ENCODE data around the gene DYNLL2. TPM values are rescaled to one million over a fixed set of nuclear protein-coding genes. Genes with fewer than 3 reads are reported as not detected.

DYNLL2 gene
- total and polyA plus RNA-seq, 11 donors, result 41.4 to 102 (median 74.0) TPM

DNA sequence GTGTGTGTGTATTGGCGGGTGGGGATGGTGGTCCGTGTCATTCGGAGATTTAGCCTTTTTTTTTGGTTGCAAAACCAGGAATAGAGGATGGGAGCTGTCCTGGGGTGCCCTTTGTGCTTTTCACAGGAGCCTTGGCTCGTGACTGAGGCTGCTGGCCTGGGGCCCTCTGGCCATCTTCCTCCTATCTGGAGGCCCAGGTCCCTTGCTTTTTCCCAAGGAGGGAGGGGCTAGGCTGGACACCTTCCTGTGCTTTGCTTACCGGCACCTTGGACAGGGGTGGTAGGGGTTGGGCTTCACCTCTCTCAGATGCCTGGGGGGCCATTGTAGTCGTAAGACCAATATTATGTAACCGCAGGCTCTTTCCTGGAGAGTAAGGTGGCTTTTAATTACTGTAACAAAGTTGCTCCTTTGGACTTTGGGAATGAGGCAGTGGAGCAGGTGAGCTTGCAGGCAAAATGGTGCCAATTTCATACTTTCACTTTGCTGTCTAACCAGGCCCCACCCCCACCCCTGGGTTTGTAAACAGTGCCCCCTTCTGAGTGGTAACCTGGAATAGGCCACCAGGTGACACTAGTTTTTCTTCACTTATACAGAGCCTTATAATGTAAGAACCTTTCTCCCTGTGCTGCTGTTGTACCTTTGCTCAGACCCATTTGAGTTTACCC, 1.2 kb downstream of the DYNLL2 start:
- Histone ChIP-seq H3K27ac (peak overlapping the region; percentile 53 to 99 (median 97)), H3K36me3 (peaks cover 0 to 43% (median 28%) of the 10 kb centered on the region in 9 donors), H3K4me3 (peak overlapping the region; percentile 68 to 100 (median 98)), H3K27me3 (no peaks in the 10 kb centered on the region), H3K4me1 (peaks cover 5 to 59% (median 40%) of the 10 kb centered on the region in 12 donors), H3K9me3 (no peaks in the 10 kb centered on the region)
- peak in 2 of 4 donors; percentile 18 to 20 for ATAC-seq
- no peak for TF ChIP-seq POLR2A (IDR thresholded peaks at IDR 0.05)
- TF ChIP-seq, protein P1, sequence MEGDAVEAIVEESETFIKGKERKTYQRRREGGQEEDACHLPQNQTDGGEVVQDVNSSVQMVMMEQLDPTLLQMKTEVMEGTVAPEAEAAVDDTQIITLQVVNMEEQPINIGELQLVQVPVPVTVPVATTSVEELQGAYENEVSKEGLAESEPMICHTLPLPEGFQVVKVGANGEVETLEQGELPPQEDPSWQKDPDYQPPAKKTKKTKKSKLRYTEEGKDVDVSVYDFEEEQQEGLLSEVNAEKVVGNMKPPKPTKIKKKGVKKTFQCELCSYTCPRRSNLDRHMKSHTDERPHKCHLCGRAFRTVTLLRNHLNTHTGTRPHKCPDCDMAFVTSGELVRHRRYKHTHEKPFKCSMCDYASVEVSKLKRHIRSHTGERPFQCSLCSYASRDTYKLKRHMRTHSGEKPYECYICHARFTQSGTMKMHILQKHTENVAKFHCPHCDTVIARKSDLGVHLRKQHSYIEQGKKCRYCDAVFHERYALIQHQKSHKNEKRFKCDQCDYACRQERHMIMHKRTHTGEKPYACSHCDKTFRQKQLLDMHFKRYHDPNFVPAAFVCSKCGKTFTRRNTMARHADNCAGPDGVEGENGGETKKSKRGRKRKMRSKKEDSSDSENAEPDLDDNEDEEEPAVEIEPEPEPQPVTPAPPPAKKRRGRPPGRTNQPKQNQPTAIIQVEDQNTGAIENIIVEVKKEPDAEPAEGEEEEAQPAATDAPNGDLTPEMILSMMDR (IDR thresholded peaks at IDR 0.05), result peak in 3 of 12 donors; percentile 11 to 24 (median 17)
- peak in 3 of 5 donors; percentile 31 to 51 (median 44) for DNase-seq
- WGBS, 4 donors, result 1 to 3% (median 1%) methylated on average over 7 of the region's 7 CpGs
- intact Hi-C loops (cut with DNase I), result loop anchor here in 7 of 10 donors (1.0 to 10.0 kb wide), 5 partner anchors 77 to 1110 kb away; partner anchors contain the start of genes MRPS23 (in 6 of the 7), SRSF1 (in 4 of the 7) and SCPEP1 (in 1 of the 7)

DNA sequence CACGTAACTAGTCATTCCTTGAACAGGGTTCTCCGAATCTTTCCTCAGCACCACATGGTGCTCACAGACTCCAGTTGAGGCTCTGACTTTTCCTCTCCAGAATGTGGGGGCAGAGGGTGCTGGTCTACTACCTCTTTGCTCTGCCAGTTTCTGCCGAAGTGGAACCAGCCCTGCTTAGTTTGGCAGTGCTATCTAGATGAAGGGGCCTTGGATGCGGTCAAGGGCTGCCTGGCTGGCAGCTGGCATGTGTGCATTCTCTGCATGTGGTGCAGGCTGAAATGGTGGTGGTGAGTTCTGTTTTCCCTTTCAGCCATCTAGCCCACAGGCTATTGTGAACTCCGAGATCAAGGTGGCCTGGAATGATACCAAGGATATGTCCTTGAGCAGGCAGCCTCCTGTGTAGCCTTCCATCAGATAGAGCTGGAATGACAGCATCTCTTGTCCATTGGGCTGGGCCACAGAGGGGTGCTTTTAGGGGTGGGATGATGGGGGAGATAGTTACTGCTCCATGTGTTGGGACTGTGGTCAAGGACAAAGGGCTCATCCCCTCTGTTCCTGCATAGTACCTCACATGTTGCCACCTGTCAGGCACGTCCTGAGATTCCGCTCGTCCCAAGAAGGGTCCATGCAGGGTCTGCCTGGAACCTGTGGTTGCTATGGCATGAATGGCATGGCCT, 2.0 kb downstream of the DYNLL2 start:
- 45 to 49% (median 47%) methylated on average over 8 of the region's 8 CpGs for WGBS, 4 donors
- TF ChIP-seq, protein P1 (IDR thresholded peaks at IDR 0.05), result no peak
- TF ChIP-seq POLR2A (IDR thresholded peaks at IDR 0.05), result no peak
- ATAC-seq, result no peak
- Histone ChIP-seq H3K4me1 (peaks cover 5 to 66% (median 42%) of the 10 kb centered on the region in 12 donors), H3K9me3 (no peaks in the 10 kb centered on the region), H3K27me3 (no peaks in the 10 kb centered on the region), H3K27ac (peak overlapping the region in 9 of 12 donors; percentile 94 to 99 (median 98)), H3K36me3 (peaks cover 0 to 50% (median 35%) of the 10 kb centered on the region in 9 donors), H3K4me3 (peak overlapping the region in 11 of 12 donors; percentile 70 to 100 (median 99))
- intact Hi-C loops (cut with DNase I), result loop anchor here in 8 of 10 donors (2.0 to 10.0 kb wide), 5 partner anchors 78 to 1110 kb away; partner anchors contain the start of genes MRPS23 (in 7 of the 8), SRSF1 (in 3 of the 8) and SCPEP1 (in 1 of the 8)
- no peak for DNase-seq

DNA sequence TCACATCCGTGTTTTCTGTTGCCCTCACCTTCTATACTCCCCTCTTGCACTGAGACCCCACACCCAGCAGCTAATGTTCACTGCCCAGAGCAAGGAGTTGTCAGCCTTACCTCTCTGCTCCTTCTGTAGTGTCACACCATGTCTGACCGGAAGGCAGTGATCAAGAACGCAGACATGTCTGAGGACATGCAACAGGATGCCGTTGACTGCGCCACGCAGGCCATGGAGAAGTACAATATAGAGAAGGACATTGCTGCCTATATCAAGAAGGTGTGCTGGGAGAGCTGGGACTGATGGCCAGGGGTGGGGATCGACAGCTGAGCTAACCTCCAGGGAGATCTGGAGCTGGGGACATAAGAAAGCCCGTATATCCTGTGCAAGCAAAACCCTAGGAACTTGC, 3.7 kb downstream of the DYNLL2 start:
- H3K27me3 ChIP-seq, result no peaks in the 10 kb centered on the region
- 47 to 65% (median 60%) methylated on average over 8 of the region's 8 CpGs for WGBS, 4 donors
- no peak for ATAC-seq
- TF ChIP-seq, protein P1 (IDR thresholded peaks at IDR 0.05), result no peak
- TF ChIP-seq POLR2A (IDR thresholded peaks at IDR 0.05), result no peak
- H3K9me3 ChIP-seq, result no peaks in the 10 kb centered on the region
- DNase-seq, result no peak
- peaks cover 5 to 68% (median 42%) of the 10 kb centered on the region in 12 donors for H3K4me1 ChIP-seq
- H3K36me3 ChIP-seq, result peaks cover 0 to 68% (median 53%) of the 10 kb centered on the region in 9 donors
- intact Hi-C loops (cut with DNase I), result loop anchor here in 8 of 10 donors (5.0 to 10.0 kb wide), 4 partner anchors 80 to 1112 kb away; partner anchors contain the start of genes MRPS23 (in 7 of the 8), SRSF1 (in 2 of the 8) and SCPEP1 (in 1 of the 8)
- H3K27ac ChIP-seq, result peak overlapping the region in 1 of 12 donors; percentile 17
- peak overlapping the region in 1 of 12 donors; percentile 10 for H3K4me3 ChIP-seq

Measured in heart left ventricle (tissue), 16 donors.